ENCODE data around the gene TRMT1. TPM values are rescaled to one million over a fixed set of nuclear protein-coding genes. Genes with fewer than 3 reads are reported as not detected.

TRMT1 gene
- total RNA-seq, 1 donor from 2014 or later = 74.7 TPM

- Histone ChIP-seq H3K36me3 (ENCODE audit: control insufficient read depth, insufficient read depth, low read length) (peaks cover 2% of the 10 kb centered on the region), H3K27me3 (ENCODE audit: control insufficient read depth, insufficient read depth, low read length) (no peaks in the 10 kb centered on the region), H3K4me3 (ENCODE audit: low read depth, low read length) (no peak overlapping the region)
- DNase-seq (ENCODE audit: low read depth) = no peak
- no peak for TF ChIP-seq CTCF (IDR thresholded peaks at IDR 0.05; ENCODE audit: insufficient read depth, low read length, poor library complexity, severe bottlenecking)
Observed at GRCh38 chr19:13139633-13140311, 23.2 kb upstream of the TRMT1 start.

DNA sequence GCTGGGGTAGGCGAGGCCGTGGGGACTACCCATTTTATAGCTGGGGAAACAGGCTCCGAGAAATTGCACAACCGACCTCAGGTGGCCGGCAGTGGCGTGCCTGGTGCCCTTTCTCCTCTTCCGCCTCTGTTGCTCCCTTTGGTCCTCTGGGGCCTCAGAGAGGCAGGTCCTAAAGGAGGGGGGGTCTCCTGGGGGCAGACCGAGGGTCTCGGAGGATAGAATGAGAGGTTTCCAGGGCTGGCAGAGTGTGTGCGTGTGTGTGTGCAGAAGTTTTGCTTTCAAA is 22.3 kb upstream of the TRMT1 start:
- DNase-seq (ENCODE audit: low read depth) = no peak
- Histone ChIP-seq H3K27me3 (ENCODE audit: control insufficient read depth, insufficient read depth, low read length) (no peaks in the 10 kb centered on the region), H3K36me3 (ENCODE audit: control insufficient read depth, insufficient read depth, low read length) (no peaks in the 10 kb centered on the region), H3K4me3 (ENCODE audit: low read depth, low read length) (no peak overlapping the region)
- no peak for TF ChIP-seq CTCF (IDR thresholded peaks at IDR 0.05; ENCODE audit: insufficient read depth, low read length, poor library complexity, severe bottlenecking)

DNA sequence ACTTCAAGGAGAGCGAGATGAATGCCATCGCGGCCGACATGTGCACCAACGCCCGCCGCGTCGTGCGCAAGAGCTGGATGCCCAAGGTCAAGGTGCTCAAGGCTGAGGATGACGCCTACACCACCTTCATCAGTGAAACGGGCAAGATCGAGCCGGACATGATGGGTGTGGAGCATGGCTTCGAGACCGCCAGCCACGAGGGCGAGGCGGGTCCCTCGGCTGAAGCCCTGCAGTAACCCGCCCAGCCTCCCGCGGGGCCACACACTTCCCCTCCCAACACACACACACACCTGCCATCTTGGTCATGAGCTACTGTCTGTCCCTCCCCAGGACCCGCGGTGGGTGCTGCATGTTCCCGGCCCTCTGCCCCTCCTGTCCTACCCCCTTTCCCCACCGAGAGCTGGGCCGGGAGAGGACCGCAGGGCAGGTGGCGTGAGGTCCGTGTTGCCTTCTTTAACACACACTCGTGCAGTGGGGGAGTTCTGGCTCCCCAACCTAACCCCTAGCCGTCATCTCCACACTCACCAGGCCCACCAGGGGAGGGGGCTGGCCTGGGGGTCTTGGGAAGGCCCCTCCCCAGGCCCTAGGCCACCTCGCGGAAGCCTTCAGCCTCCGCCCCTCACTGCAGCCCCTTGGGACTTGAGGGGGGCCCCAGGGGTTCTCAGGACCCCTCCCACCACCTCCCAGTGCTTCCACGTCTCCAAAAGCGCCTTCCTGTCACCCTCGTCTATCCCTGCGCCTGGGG is 21.8 kb upstream of the TRMT1 start:
- TF ChIP-seq CTCF (IDR thresholded peaks at IDR 0.05; ENCODE audit: insufficient read depth, low read length, poor library complexity, severe bottlenecking) = no peak
- Histone ChIP-seq H3K36me3 (ENCODE audit: control insufficient read depth, insufficient read depth, low read length) (no peaks in the 10 kb centered on the region), H3K27me3 (ENCODE audit: control insufficient read depth, insufficient read depth, low read length) (no peaks in the 10 kb centered on the region), H3K4me3 (ENCODE audit: low read depth, low read length) (no peak overlapping the region)
- no peak for DNase-seq (ENCODE audit: low read depth)

DNA sequence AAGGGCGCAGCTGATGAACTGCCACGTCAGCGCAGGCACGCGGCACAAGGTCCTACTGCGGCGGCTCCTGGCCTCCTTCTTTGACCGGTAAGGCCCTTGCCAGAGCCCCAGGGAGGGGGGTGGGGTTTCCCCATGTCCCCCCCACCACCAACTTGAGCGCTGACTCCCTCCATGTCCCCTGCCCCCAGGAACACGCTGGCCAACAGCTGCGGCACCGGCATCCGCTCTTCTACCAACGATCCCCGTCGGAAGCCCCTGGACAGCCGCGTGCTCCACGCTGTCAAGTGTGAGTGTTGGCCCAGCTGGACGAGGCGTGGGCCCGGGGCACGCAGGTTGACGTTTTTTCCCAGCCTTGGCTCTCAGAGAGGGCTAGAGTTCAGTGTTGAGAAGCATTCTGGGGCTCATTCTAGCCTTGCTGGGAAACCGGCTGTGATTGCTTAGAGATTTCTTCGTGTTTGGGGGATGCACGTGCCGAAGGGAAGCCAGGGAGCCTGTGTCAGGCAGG is 20.8 kb upstream of the TRMT1 start:
- Histone ChIP-seq H3K36me3 (ENCODE audit: control insufficient read depth, insufficient read depth, low read length) (no peaks in the 10 kb centered on the region), H3K4me3 (ENCODE audit: low read depth, low read length) (no peak overlapping the region), H3K27me3 (ENCODE audit: control insufficient read depth, insufficient read depth, low read length) (no peaks in the 10 kb centered on the region)
- DNase-seq (ENCODE audit: low read depth) = no peak
- no peak for TF ChIP-seq CTCF (IDR thresholded peaks at IDR 0.05; ENCODE audit: insufficient read depth, low read length, poor library complexity, severe bottlenecking)

DNA sequence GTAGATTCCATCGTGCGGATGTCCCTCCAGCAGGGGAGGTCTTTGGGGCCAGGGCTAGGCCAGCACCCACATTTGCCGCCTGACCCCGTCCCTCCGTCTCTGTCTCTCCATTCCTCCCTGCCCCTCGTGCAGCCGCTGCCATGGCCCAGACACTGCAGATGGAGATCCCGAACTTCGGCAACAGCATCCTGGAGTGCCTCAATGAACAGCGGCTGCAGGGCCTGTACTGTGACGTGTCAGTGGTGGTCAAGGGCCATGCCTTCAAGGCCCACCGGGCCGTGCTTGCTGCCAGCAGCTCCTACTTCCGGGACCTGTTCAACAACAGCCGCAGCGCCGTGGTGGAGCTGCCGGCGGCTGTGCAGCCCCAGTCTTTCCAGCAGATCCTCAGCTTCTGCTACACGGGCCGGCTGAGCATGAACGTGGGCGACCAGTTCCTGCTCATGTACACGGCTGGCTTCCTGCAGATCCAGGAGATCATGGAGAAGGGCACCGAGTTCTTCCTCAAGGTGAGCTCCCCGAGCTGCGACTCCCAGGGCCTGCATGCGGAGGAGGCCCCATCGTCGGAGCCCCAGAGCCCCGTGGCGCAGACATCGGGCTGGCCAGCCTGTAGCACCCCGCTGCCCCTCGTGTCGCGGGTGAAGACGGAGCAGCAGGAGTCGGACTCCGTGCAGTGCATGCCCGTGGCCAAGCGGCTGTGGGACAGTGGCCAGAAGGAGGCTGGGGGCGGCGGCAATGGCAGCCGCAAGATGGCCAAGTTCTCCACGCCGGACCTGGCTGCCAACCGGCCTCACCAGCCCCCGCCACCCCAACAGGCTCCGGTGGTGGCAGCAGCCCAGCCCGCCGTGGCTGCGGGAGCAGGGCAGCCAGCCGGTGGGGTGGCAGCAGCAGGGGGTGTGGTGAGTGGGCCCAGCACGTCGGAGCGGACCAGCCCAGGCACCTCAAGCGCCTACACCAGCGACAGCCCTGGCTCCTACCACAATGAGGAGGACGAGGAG is 18.8 kb upstream of the TRMT1 start:
- no peaks in the 10 kb centered on the region for H3K27me3 ChIP-seq (ENCODE audit: control insufficient read depth, insufficient read depth, low read length)
- DNase-seq (ENCODE audit: low read depth) = no peak
- no peak overlapping the region for H3K4me3 ChIP-seq (ENCODE audit: low read depth, low read length)
- H3K36me3 ChIP-seq (ENCODE audit: control insufficient read depth, insufficient read depth, low read length) = no peaks in the 10 kb centered on the region
- no peak for TF ChIP-seq CTCF (IDR thresholded peaks at IDR 0.05; ENCODE audit: insufficient read depth, low read length, poor library complexity, severe bottlenecking)

Data from kidney epithelial cell (primary cell).